Breast epithelium (tissue), 3 donors: ENCODE results near the gene CST4.
"Not testable (repeated sequence)": the region's sequence is repeated elsewhere in the genome, so short reads cannot be mapped to it uniquely, and the experiment has no call there.

Experiments used
- POLR2A ChIP-seq: fragments of 450-650 bp; IDR thresholded peaks from one replicate; pipeline ENCODE4 v1.6.1; 2016; ENCODE audit warnings: antibody characterized with exemption, mild to moderate bottlenecking, moderate library complexity
- TF ChIP-seq, protein P1 (sequence below), 3 donors: fragments of 450-650 bp; IDR thresholded peaks; one replicate each; pipeline ENCODE4 v1.5.1; 2016 to 2017; ENCODE audit warnings: antibody characterized with exemption in 3 of 3, mild to moderate bottlenecking in 3 of 3, moderate library complexity in 3 of 3

DNA sequence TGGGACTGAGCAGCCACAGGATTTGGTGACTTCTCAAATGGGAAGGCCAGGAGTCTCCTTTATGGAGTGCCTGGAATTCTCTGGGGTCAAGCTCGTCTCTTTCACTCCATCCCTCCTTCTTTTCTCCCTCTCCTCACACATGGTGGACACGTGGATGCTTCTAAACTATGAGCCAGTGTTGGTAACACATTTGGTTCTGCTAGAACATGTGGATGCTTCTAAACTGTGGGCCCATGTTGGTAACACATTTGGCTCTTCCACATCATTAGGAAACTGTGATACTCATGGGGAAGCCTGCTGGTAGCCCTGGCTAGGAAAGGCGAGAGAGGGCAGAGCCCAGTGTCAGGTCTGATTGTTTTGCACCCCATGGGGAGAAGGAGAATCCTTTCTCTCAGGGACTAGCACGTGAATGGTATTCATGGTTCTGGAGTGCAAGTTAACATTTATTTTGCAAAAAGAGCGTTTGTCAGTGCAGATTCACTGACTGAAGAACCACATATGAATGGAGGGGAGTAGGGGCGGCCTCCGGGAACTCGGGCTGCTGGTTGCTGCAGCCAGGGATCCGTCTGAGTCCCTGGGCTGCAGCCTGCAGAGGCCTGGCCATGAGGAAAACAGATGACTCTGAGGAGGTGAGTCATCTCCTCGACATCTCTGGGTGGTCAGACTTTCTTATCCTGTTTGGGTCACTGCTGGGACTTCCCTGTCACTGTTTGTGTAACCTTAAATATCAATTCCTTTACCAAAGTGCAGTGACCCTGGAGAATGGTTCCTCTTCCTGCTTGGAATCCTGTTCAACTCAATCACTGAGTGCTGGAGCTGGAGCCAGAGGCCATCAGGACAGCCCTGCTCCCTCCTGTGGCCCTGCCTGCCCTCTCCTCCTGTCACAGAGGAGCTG lies 4.1 kb upstream of the CST4 start:
- TF ChIP-seq, protein P1, sequence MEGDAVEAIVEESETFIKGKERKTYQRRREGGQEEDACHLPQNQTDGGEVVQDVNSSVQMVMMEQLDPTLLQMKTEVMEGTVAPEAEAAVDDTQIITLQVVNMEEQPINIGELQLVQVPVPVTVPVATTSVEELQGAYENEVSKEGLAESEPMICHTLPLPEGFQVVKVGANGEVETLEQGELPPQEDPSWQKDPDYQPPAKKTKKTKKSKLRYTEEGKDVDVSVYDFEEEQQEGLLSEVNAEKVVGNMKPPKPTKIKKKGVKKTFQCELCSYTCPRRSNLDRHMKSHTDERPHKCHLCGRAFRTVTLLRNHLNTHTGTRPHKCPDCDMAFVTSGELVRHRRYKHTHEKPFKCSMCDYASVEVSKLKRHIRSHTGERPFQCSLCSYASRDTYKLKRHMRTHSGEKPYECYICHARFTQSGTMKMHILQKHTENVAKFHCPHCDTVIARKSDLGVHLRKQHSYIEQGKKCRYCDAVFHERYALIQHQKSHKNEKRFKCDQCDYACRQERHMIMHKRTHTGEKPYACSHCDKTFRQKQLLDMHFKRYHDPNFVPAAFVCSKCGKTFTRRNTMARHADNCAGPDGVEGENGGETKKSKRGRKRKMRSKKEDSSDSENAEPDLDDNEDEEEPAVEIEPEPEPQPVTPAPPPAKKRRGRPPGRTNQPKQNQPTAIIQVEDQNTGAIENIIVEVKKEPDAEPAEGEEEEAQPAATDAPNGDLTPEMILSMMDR (IDR thresholded peaks at IDR 0.05): not testable (repeated sequence)
- TF ChIP-seq POLR2A: not testable (repeated sequence)
